Nephron progenitor cell (in vitro differentiated cells): ENCODE measurements around the gene KRTAP16-1.

Source experiments
- DNase-seq: peaks from one replicate; pipeline ENCODE4 v3.0.0; 2021
- H3K27ac Mint-ChIP-seq: 2 replicates; pipeline ENCODE4 v1.8.0; 2021; ENCODE audit warnings: mild to moderate bottlenecking, moderate library complexity, mixed read lengths
- H3K27me3 Mint-ChIP-seq: 2 replicates; pipeline ENCODE4 v1.8.0; 2021; ENCODE audit warnings: mild to moderate bottlenecking, low read depth, mixed read lengths; ENCODE audit not compliant: poor library complexity
- H3K36me3 Mint-ChIP-seq: 2 replicates; pipeline ENCODE4 v1.8.0; 2021; ENCODE audit warnings: low read depth, mixed read lengths
- H3K4me1 Mint-ChIP-seq: 2 replicates; pipeline ENCODE4 v1.8.0; 2021; ENCODE audit warnings: mixed read lengths
- H3K4me3 Mint-ChIP-seq: 2 replicates; pipeline ENCODE4 v1.8.0; 2021; ENCODE audit warnings: mild to moderate bottlenecking, moderate library complexity, mixed read lengths
- H3K9me3 Mint-ChIP-seq: 2 replicates; pipeline ENCODE4 v1.8.0; 2021; ENCODE audit warnings: mild to moderate bottlenecking, moderate library complexity, mixed read lengths
- CTCF ChIP-seq: fragments of 200-600 bp; sonication (generic); IDR thresholded peaks from 2 replicates; pipeline ENCODE4 v1.5.0; 2021; ENCODE audit warnings: antibody characterized with exemption

Gene KRTAP16-1

DNA sequence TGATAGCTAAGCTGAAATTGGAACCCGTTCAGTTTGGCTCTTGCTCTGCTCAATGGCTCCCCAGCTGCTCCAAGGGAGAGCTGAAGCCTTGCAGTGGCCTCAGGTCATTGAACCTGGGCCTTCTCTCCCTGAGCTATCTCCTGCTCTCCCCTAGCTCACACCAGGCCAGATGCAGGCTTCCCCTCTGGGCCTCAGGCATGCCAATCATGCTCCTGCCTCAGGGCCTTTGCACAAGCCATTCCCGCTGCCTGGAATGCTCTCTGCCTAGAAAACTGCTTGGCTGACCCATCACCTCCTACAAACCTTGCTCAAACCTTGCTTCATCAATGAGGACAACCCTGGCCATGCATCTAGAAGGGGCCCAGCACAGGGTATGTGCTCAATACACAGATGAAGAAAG, 23.1 kb upstream of the KRTAP16-1 start:
- H3K27ac Mint-ChIP-seq = no peak overlapping the region
- TF ChIP-seq CTCF = no peak
- peaks cover 8% of the 10 kb centered on the region for H3K4me1 Mint-ChIP-seq
- H3K4me3 Mint-ChIP-seq = no peak overlapping the region
- DNase-seq = no peak
- H3K36me3 Mint-ChIP-seq = no peaks in the 10 kb centered on the region
- H3K27me3 Mint-ChIP-seq = peaks cover 10% of the 10 kb centered on the region
- H3K9me3 Mint-ChIP-seq = no peaks in the 10 kb centered on the region

- H3K4me3 Mint-ChIP-seq = no peak overlapping the region
- no peak for TF ChIP-seq CTCF
Observed at GRCh38 chr17:41331606-41332005, 22.5 kb upstream of the KRTAP16-1 start.

DNA sequence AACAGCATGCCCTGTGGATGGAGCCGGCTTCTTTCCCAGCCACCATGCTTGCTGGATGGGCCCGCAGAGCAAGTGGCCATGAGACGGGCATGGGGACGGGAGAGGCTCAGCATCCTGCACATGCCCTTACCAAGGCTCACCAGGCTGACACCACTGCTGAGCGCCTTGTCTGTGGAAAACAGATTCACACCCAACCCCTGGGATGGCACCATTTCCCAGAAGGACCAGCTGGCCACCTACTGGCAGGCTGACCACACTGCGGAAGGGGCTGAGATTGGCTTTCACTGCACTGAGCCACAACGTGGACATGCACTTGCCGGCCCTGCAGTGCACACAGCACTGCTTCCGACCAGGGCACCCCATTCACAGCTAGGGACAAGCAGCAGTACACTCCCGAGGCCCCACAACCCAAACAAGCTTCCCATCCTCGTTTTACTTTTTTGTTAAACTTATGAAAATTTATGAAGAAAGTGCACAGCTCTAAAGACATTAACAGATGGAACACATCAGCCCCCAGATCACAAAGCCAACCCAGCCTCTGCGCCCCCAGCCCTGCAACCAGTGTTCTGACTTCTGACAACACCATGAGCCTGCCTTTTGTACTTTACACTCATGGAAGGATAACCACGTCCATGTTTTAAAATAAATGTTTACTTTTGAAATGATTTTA, 20.3 kb upstream of the KRTAP16-1 start:
- Mint-ChIP-seq H3K4me1 (peaks cover 8% of the 10 kb centered on the region), H3K27me3 (peaks cover 13% of the 10 kb centered on the region), H3K9me3 (no peaks in the 10 kb centered on the region), H3K36me3 (no peaks in the 10 kb centered on the region), H3K27ac (no peak overlapping the region), H3K4me3 (no peak overlapping the region)
- peak; percentile 61 for DNase-seq
- peak; percentile 72 for TF ChIP-seq CTCF

More at GRCh38 chr17:41331606-41332005, 22.5 kb upstream of the KRTAP16-1 start:
- no peak for DNase-seq
- H3K9me3 Mint-ChIP-seq = no peaks in the 10 kb centered on the region
- peaks cover 10% of the 10 kb centered on the region for H3K27me3 Mint-ChIP-seq
- H3K27ac Mint-ChIP-seq = no peak overlapping the region
- H3K4me1 Mint-ChIP-seq = peaks cover 8% of the 10 kb centered on the region
- H3K36me3 Mint-ChIP-seq = no peaks in the 10 kb centered on the region

GRCh38 chr17:41328207-41328606, 19.1 kb upstream of the KRTAP16-1 start:
- Mint-ChIP-seq H3K27me3 (peaks cover 11% of the 10 kb centered on the region), H3K36me3 (no peaks in the 10 kb centered on the region), H3K9me3 (no peaks in the 10 kb centered on the region), H3K4me3 (no peak overlapping the region), H3K4me1 (peaks cover 1% of the 10 kb centered on the region), H3K27ac (no peak overlapping the region)
- no peak for TF ChIP-seq CTCF
- no peak for DNase-seq

GRCh38 chr17:41327411-41328120, 18.5 kb upstream of the KRTAP16-1 start:
- H3K27ac Mint-ChIP-seq = no peak overlapping the region
- TF ChIP-seq CTCF = no peak
- peaks cover 11% of the 10 kb centered on the region for H3K27me3 Mint-ChIP-seq
- DNase-seq = no peak
- no peaks in the 10 kb centered on the region for H3K9me3 Mint-ChIP-seq
- no peaks in the 10 kb centered on the region for H3K36me3 Mint-ChIP-seq
- no peak overlapping the region for H3K4me3 Mint-ChIP-seq
- H3K4me1 Mint-ChIP-seq = peaks cover 7% of the 10 kb centered on the region
